Smooth muscle cell (in vitro differentiated cells): Measurements from ENCODE around the gene EPB41L4B. TPM values are rescaled to one million over a fixed set of nuclear protein-coding genes. Genes with fewer than 3 reads are reported as not detected.

Experiments used
- DNase-seq: peaks from one replicate; lab custom pipeline; 2025; ENCODE audit not compliant: unreplicated experiment; lab: John Stamatoyannopoulos, UW
- H2AFZ ChIP-seq: fragments of 200-600 bp; sonication (generic); 2 replicates; pipeline ENCODE4 v1.6.0; 2016; ENCODE audit warnings: antibody characterized with exemption, low read depth, mild to moderate bottlenecking
- H3F3A ChIP-seq: fragments of 200-600 bp; sonication (generic); 2 replicates; pipeline ENCODE4 v1.6.0; 2017; ENCODE audit warnings: antibody characterized with exemption, low read depth
- H3K27ac ChIP-seq: fragments of 200-600 bp; sonication (generic); 2 replicates; pipeline ENCODE4 v1.5.1; 2016; ENCODE audit warnings: low read depth, mild to moderate bottlenecking
- H3K27me3 ChIP-seq: fragments of 200-600 bp; sonication (generic); 2 replicates; pipeline ENCODE4 v1.6.1; 2016; ENCODE audit warnings: low read depth, mild to moderate bottlenecking
- H3K36me3 ChIP-seq: fragments of 200-600 bp; sonication (generic); 2 replicates; pipeline ENCODE4 v1.5.1; 2016; ENCODE audit warnings: low read depth
- H3K4me1 ChIP-seq: fragments of 200-600 bp; sonication (generic); 2 replicates; pipeline ENCODE4 v1.5.1; 2016; ENCODE audit warnings: low read depth
- H3K4me2 ChIP-seq: fragments of 200-600 bp; sonication (generic); 2 replicates; pipeline ENCODE4 v1.6.0; 2016; ENCODE audit warnings: mild to moderate bottlenecking
- H3K4me3 ChIP-seq: fragments of 200-600 bp; sonication (generic); 2 replicates; pipeline ENCODE4 v1.5.1; 2016; ENCODE audit warnings: mild to moderate bottlenecking
- H3K79me2 ChIP-seq: fragments of 200-600 bp; sonication (generic); 2 replicates; pipeline ENCODE4 v1.6.0; 2016; ENCODE audit warnings: low read depth, mild to moderate bottlenecking
- H3K9ac ChIP-seq: fragments of 200-600 bp; sonication (generic); 2 replicates; pipeline ENCODE4 v1.6.0; 2016; ENCODE audit warnings: low read depth
- H3K9me3 ChIP-seq: fragments of 200-600 bp; sonication (generic); replicated peaks from 2 replicates; pipeline ENCODE4 v1.5.1; 2016; ENCODE audit warnings: low read depth
- H4K20me1 ChIP-seq: fragments of 200-600 bp; sonication (generic); 2 replicates; pipeline ENCODE4 v1.6.0; 2016; ENCODE audit warnings: low read depth
- WGBS: methylation state at CpG from one replicate; pipeline ENCODE4 v1.1.7; 2016; ENCODE audit warnings: low lambda C conversion rate; 5-methylcytosine and 5-hydroxymethylcytosine counted together
- polyA plus RNA-seq: library from polyadenylated mRNA; unstranded; fragments of >200 nt; fragmentation: Nextera tagmentation; extraction: Ambion mirVana; gene quantifications from 2 replicates; pipeline ENCODE4 v1.2.1, GENCODE V29; 2016
- total RNA-seq: library from RNA; depleted of rRNA; stranded (reverse); fragments of >200 nt; gene quantifications from 2 replicates; pipeline ENCODE4 v1.2.3, GENCODE V29; 2014
- TF ChIP-seq, protein P1 (sequence below): fragments of 200-600 bp; sonication (generic); IDR thresholded peaks from 2 replicates; pipeline ENCODE4 v1.5.1; 2017; ENCODE audit warnings: borderline replicate concordance, mild to moderate bottlenecking, antibody characterized with exemption; ENCODE audit not compliant: insufficient read depth, poor library complexity, severe bottlenecking

EPB41L4B gene
- total and polyA plus RNA-seq, 2 experiments from 2014 or later = 0.74 to 2.5 TPM

DNA sequence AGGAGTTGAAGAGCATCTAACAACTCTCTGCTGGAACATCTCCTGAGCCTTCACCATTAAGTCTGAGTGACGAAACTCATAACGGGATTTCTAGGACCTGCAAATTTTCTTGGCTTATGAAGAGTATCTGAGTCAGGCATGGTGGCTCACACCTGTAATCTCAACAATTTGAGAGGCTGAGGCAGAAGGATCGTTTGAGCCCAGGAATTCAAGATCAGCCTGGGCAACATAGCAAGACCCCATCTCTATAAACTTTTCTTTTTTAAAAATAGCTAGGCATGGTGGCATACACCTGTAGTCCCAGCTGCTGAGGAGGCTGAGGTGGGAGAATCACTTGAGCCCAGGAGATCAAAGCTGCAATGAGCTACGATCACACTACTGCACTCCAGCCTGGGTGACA lies 48.8 kb downstream of the EPB41L4B start:
- H3K27ac ChIP-seq = no peak overlapping the region
- H3K4me3 ChIP-seq = no peak overlapping the region
- DNase-seq = no peak
- no peak overlapping the region for H3K9ac ChIP-seq
- H3K27me3 ChIP-seq = no peaks in the 10 kb centered on the region
- TF ChIP-seq, protein P1, sequence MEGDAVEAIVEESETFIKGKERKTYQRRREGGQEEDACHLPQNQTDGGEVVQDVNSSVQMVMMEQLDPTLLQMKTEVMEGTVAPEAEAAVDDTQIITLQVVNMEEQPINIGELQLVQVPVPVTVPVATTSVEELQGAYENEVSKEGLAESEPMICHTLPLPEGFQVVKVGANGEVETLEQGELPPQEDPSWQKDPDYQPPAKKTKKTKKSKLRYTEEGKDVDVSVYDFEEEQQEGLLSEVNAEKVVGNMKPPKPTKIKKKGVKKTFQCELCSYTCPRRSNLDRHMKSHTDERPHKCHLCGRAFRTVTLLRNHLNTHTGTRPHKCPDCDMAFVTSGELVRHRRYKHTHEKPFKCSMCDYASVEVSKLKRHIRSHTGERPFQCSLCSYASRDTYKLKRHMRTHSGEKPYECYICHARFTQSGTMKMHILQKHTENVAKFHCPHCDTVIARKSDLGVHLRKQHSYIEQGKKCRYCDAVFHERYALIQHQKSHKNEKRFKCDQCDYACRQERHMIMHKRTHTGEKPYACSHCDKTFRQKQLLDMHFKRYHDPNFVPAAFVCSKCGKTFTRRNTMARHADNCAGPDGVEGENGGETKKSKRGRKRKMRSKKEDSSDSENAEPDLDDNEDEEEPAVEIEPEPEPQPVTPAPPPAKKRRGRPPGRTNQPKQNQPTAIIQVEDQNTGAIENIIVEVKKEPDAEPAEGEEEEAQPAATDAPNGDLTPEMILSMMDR = no peak
- H3K4me2 ChIP-seq = no peak overlapping the region
- WGBS = 93% methylated on average over 4 of the region's 4 CpGs
- no peaks in the 10 kb centered on the region for H3K4me1 ChIP-seq
- H3K79me2 ChIP-seq = no peaks in the 10 kb centered on the region
- H3F3A ChIP-seq = no peaks in the 10 kb centered on the region
- H2AFZ ChIP-seq = no peak overlapping the region
- H3K36me3 ChIP-seq = no peaks in the 10 kb centered on the region
- H3K9me3 ChIP-seq = no peaks in the 10 kb centered on the region
- H4K20me1 ChIP-seq = no peaks in the 10 kb centered on the region

DNA sequence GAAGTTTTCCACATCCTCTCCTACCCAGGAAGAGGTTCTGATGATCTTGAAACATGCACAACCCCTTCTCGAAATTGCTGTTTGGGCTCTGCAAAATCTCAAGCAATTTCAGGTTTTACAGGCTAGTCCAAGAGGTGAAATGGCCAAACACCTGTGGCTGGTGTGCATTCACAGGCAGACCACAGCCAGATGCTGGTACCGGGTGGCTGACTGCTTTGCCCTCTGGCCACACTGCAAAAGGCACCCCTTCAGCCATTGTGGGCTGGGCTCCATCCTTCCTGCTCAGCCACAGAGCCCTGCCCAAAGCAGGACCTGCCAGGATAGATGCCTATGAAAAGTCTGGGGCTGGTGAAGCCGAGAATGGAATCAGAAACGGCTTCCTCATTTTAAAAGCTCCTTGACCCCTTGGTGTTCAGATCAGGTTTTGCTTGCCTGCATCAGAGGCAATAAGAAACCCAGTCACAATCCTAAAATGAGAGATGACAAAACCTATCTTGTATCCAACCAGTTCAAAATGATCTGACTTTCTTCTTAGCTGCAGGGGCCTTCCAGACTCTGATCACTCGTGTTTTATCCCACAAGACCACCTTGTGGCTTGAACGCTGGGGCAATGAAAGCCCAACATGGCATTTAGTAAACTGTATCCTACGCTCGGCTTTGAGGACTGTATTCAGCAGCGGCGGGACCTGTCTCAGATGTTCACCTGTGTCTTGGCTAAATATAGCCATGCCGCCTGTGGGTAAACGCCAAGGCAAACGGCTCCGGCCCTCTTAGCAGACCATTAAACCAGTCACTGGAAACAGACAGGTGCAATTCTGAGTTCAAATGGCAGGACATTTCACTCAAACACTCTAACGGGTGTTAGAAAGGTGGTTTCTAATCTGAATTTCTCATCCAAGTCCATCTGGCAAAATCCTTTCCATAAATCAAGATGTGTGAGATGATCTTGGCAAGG lies 49.6 kb downstream of the EPB41L4B start:
- Histone ChIP-seq H3K4me1 (no peaks in the 10 kb centered on the region), H3F3A (no peaks in the 10 kb centered on the region), H3K4me3 (no peak overlapping the region), H3K27me3 (no peaks in the 10 kb centered on the region), H3K79me2 (no peaks in the 10 kb centered on the region), H2AFZ (no peak overlapping the region), H3K4me2 (no peak overlapping the region), H3K9ac (no peak overlapping the region), H4K20me1 (no peaks in the 10 kb centered on the region), H3K27ac (no peak overlapping the region), H3K36me3 (no peaks in the 10 kb centered on the region), H3K9me3 (no peaks in the 10 kb centered on the region)
- DNase-seq = no peak
- TF ChIP-seq, protein P1 = no peak
- 93% methylated on average over 15 of the region's 15 CpGs for WGBS

DNA sequence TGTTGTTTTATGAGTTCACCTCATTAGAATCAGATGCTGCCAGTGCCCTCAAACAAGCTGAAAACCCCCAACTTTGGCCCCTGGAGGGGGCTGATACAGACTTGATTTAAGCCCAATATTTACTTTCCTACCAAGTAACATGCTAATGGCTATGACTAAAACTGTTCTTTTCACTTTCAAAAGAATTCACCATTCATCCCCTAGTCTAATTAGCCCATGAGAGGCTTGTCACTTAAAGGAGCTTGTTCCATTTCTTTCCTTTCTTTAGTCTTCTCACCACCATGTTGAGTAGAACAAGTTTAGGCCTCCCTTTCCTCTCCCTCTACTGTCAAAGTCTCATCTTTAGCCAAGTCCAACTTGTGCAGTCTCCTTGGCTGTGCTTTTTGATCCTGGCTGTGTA lies 50.4 kb downstream of the EPB41L4B start:
- H4K20me1 ChIP-seq = no peaks in the 10 kb centered on the region
- no peaks in the 10 kb centered on the region for H3K36me3 ChIP-seq
- H2AFZ ChIP-seq = no peak overlapping the region
- no peak overlapping the region for H3K4me3 ChIP-seq
- no peak overlapping the region for H3K27ac ChIP-seq
- no peak overlapping the region for H3K9ac ChIP-seq
- H3K27me3 ChIP-seq = no peaks in the 10 kb centered on the region
- H3K9me3 ChIP-seq = no peaks in the 10 kb centered on the region
- no peaks in the 10 kb centered on the region for H3F3A ChIP-seq
- no peak overlapping the region for H3K4me2 ChIP-seq
- H3K79me2 ChIP-seq = no peaks in the 10 kb centered on the region
- TF ChIP-seq, protein P1 = no peak
- DNase-seq = no peak
- H3K4me1 ChIP-seq = no peaks in the 10 kb centered on the region

DNA sequence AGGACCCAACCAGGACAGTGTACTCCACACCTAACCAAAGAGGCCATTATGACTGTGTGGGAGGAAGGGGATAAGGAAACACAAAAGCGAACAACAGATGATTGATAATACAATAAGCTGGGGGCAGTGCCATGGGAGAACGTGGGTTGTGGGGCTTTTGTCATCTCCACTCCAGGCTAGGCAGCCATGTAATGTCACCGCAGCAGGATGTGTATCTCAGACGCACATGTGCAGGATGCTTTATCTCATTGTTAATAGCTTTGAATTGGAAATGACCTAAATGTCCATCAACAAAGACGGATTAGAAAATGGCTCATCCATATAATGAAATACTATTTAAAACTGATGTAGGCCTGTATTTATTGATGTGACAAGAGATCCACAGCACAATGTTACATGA lies 51.0 kb downstream of the EPB41L4B start:
- Histone ChIP-seq H3K36me3 (no peaks in the 10 kb centered on the region), H3K27me3 (no peaks in the 10 kb centered on the region), H3K27ac (no peak overlapping the region), H3K9me3 (no peaks in the 10 kb centered on the region), H3K4me1 (no peaks in the 10 kb centered on the region), H3K4me3 (no peak overlapping the region), H2AFZ (no peak overlapping the region), H3K79me2 (no peaks in the 10 kb centered on the region), H3K9ac (no peak overlapping the region), H3F3A (no peaks in the 10 kb centered on the region), H3K4me2 (no peak overlapping the region), H4K20me1 (no peaks in the 10 kb centered on the region)
- TF ChIP-seq, protein P1 = no peak
- no peak for DNase-seq
- WGBS = 84% methylated on average over 5 of the region's 5 CpGs
